Adipocyte (in vitro differentiated cells): ENCODE data around the gene MAGI1.

Source experiments
- DNase-seq: peaks from one replicate; pipeline ENCODE4 v3.0.0-alpha.2; 2015; ENCODE audit warnings: low read depth
- H3K27me3 ChIP-seq: replicated peaks from 2 replicates; pipeline ENCODE4 v1.7.0; 2013; ENCODE audit warnings: mild to moderate bottlenecking, low read length, moderate library complexity; ENCODE audit not compliant: control insufficient read depth, insufficient read depth
- H3K36me3 ChIP-seq: 2 replicates; pipeline ENCODE4 v1.7.0; 2013; ENCODE audit warnings: low read length, mild to moderate bottlenecking, moderate library complexity; ENCODE audit not compliant: control insufficient read depth, insufficient read depth, severe bottlenecking
- H3K4me1 ChIP-seq: 2 replicates; pipeline ENCODE4 v1.7.0; 2013; ENCODE audit warnings: mild to moderate bottlenecking, low read length, moderate library complexity; ENCODE audit not compliant: control insufficient read depth, insufficient read depth
- H3K4me3 ChIP-seq: 2 replicates; pipeline ENCODE4 v1.7.0; 2013; ENCODE audit warnings: mild to moderate bottlenecking, low read length, moderate library complexity
- H3K9ac ChIP-seq: 2 replicates; pipeline ENCODE4 v1.7.0; 2013; ENCODE audit warnings: mild to moderate bottlenecking, low read length, moderate library complexity
- H3K9me3 ChIP-seq: 2 replicates; pipeline ENCODE4 v1.7.0; 2013; ENCODE audit warnings: mild to moderate bottlenecking, low read length, moderate library complexity; ENCODE audit not compliant: control insufficient read depth

The MAGI1 gene

GRCh38 chr3:65787827-65788226 lies 250.9 kb downstream of the MAGI1 start:
- no peaks in the 10 kb centered on the region for H3K9me3 ChIP-seq
- no peak for DNase-seq
- H3K27me3 ChIP-seq, result no peaks in the 10 kb centered on the region
- no peak overlapping the region for H3K4me3 ChIP-seq
- peaks cover 3% of the 10 kb centered on the region for H3K4me1 ChIP-seq
- H3K9ac ChIP-seq, result no peak overlapping the region
- no peaks in the 10 kb centered on the region for H3K36me3 ChIP-seq

DNA sequence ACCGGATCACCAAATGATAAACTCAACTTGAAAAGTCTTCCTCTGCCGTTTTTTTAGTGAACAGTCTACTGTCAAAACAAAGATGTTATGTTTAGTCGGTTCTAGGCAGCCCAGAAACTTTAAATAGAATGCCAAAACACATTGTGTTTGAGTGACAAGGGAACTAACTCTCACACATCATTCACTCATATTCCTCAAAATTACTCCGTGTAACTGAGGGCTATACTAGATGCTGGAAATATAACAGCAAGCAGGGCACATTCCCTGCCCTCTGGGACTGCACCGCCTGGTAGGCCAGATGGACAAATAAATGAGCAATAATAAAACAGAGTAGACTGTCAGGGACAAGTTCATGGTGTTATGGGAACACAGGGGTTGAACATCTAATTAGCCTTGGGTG lies 251.4 kb downstream of the MAGI1 start:
- Histone ChIP-seq H3K27me3 (no peaks in the 10 kb centered on the region), H3K36me3 (no peaks in the 10 kb centered on the region), H3K9me3 (no peaks in the 10 kb centered on the region), H3K9ac (no peak overlapping the region), H3K4me3 (no peak overlapping the region), H3K4me1 (peaks cover 3% of the 10 kb centered on the region)
- no peak for DNase-seq

DNA sequence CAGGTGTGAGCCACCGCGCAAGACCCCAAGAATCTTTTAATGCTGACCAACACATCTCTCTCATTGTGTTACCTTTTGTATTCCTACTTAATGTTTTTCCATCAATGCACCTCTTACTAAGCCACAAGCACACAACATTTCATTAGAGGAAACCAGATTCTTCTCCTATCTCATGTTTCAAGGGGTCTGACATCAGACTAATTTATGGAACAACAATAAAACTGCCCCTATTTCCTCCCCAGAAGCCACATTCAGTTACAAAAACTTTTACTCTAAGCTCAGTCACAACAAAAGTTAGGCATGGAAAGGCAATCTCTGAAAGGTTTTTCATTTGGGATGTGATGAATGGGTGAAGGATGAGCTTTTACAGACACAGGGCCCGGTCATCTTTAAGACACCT lies 251.8 kb downstream of the MAGI1 start:
- Histone ChIP-seq H3K27me3 (no peaks in the 10 kb centered on the region), H3K9me3 (no peaks in the 10 kb centered on the region), H3K4me1 (peaks cover 3% of the 10 kb centered on the region), H3K4me3 (no peak overlapping the region), H3K9ac (no peak overlapping the region), H3K36me3 (no peaks in the 10 kb centered on the region)
- no peak for DNase-seq

DNA sequence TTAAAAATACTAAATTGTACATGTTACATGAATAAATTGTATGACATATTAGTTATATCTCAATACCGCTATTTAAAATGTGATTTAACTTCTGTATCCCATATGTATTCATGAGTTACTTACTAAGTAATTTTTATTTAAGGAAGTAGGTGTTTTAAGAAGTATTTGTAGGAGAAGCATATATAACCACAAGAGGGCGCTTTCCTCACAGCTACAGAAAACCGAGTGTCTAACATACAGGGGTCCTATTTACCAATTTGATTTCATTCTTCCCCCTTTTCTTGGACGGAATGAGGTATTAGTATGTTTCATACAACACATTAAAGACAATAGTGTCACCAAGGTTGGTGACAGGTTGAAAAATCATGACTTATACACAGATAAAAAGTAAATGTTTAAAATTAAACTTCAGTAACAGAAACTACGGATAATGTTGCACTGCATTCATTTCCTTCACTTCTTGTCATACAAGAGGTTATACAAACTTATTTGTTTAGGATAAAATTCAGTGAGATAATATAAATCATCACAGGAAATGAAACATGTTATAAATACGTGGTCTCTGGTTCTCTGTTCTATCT lies 253.6 kb downstream of the MAGI1 start:
- DNase-seq, result peak; percentile 86
- Histone ChIP-seq H3K4me1 (peaks cover 3% of the 10 kb centered on the region), H3K27me3 (no peaks in the 10 kb centered on the region), H3K9ac (no peak overlapping the region), H3K4me3 (no peak overlapping the region), H3K9me3 (no peaks in the 10 kb centered on the region), H3K36me3 (no peaks in the 10 kb centered on the region)

- no peaks in the 10 kb centered on the region for H3K27me3 ChIP-seq
- no peak overlapping the region for H3K9ac ChIP-seq
- DNase-seq, result peak; percentile 44
- H3K4me1 ChIP-seq, result peaks cover 12% of the 10 kb centered on the region
- H3K36me3 ChIP-seq, result no peaks in the 10 kb centered on the region
- H3K9me3 ChIP-seq, result no peaks in the 10 kb centered on the region
- no peak overlapping the region for H3K4me3 ChIP-seq
Measured at GRCh38 chr3:65783117-65783516, 255.6 kb downstream of the MAGI1 start.

DNA sequence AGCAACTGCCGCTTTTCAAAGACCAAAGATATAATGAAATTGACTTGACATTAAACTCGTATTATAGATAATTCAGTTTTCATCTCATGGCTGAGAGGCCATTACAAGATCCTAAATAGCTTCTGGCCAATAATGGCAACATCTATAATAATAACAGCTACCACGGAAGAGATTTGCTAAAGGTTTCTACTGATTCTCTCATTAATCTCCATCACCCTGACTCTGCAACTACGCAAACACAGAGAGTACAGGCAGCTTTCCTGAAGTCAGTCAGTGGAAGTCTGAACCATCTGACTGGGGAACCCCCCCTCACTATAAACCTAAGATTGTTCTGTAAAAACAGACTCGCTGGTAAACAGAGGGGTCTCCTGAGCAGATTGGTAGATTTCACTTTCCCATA lies 257.1 kb downstream of the MAGI1 start:
- H3K36me3 ChIP-seq, result no peaks in the 10 kb centered on the region
- H3K27me3 ChIP-seq, result no peaks in the 10 kb centered on the region
- no peak overlapping the region for H3K4me3 ChIP-seq
- H3K9ac ChIP-seq, result no peak overlapping the region
- H3K4me1 ChIP-seq, result peaks cover 15% of the 10 kb centered on the region
- DNase-seq, result no peak
- no peaks in the 10 kb centered on the region for H3K9me3 ChIP-seq

GRCh38 chr3:65779390-65779789 lies 259.3 kb downstream of the MAGI1 start:
- no peaks in the 10 kb centered on the region for H3K27me3 ChIP-seq
- H3K9me3 ChIP-seq, result no peaks in the 10 kb centered on the region
- peaks cover 21% of the 10 kb centered on the region for H3K4me1 ChIP-seq
- no peak overlapping the region for H3K9ac ChIP-seq
- H3K36me3 ChIP-seq, result no peaks in the 10 kb centered on the region
- DNase-seq, result no peak
- no peak overlapping the region for H3K4me3 ChIP-seq

DNA sequence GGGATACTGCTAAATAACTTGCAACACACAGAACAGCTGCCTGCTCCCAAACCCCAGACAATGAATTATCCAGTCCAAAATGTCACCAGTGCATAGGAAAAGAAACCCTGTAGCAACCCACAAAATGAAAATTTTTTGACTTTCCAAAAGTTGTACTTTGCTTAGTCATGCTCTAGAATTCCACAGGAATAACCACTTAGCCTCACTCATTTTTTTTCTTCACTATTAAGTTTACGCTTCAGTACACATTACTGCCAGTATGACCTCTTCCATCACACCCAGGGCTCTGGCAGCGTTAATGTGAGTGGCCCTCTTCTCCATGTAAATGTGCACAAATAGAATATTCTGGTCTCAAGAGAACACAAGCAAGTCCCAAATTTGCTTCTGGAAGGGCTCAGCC lies 259.8 kb downstream of the MAGI1 start:
- Histone ChIP-seq H3K4me1 (peaks cover 21% of the 10 kb centered on the region), H3K27me3 (no peaks in the 10 kb centered on the region)
- DNase-seq, result peak; percentile 22

GRCh38 chr3:65777050-65777449 lies 261.7 kb downstream of the MAGI1 start:
- no peak for DNase-seq
- Histone ChIP-seq H3K4me3 (no peak overlapping the region), H3K9me3 (no peaks in the 10 kb centered on the region), H3K27me3 (no peaks in the 10 kb centered on the region), H3K36me3 (no peaks in the 10 kb centered on the region), H3K9ac (no peak overlapping the region), H3K4me1 (peaks cover 19% of the 10 kb centered on the region)

More for the DNA sequence above, 259.8 kb downstream of the MAGI1 start:
- H3K36me3 ChIP-seq, result no peaks in the 10 kb centered on the region
- no peak overlapping the region for H3K4me3 ChIP-seq
- H3K9me3 ChIP-seq, result no peaks in the 10 kb centered on the region
- H3K9ac ChIP-seq, result no peak overlapping the region

DNA sequence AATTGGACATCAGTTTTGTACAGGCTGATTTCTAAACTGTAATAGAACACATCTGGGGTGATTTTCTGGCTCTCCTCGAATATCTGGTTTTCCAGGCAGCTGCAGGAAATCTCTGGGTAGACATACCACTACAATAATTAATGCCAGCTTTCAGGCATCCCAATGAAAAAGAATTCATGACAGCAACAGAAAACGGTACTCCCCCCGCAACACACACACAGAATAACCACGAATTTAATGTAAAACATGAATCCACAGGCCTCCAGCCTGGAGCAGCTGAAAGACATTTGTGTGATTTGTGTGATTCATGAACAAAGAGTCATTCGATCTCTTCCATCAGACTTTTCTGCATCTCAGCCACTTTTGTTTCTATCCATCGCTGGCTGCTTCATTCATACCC lies 262.2 kb downstream of the MAGI1 start:
- no peaks in the 10 kb centered on the region for H3K36me3 ChIP-seq

GRCh38 chr3:65776081-65776480 lies 262.6 kb downstream of the MAGI1 start:
- Histone ChIP-seq H3K4me1 (peaks cover 19% of the 10 kb centered on the region), H3K9me3 (no peaks in the 10 kb centered on the region), H3K36me3 (no peaks in the 10 kb centered on the region), H3K27me3 (no peaks in the 10 kb centered on the region), H3K4me3 (no peak overlapping the region), H3K9ac (no peak overlapping the region)
- no peak for DNase-seq

More for the DNA sequence above, 262.2 kb downstream of the MAGI1 start:
- Histone ChIP-seq H3K9ac (no peak overlapping the region), H3K4me1 (peaks cover 19% of the 10 kb centered on the region), H3K4me3 (no peak overlapping the region), H3K27me3 (no peaks in the 10 kb centered on the region), H3K9me3 (no peaks in the 10 kb centered on the region)
- peak; percentile 84 for DNase-seq

GRCh38 chr3:65772758-65773157 lies 266.0 kb downstream of the MAGI1 start:
- Histone ChIP-seq H3K27me3 (no peaks in the 10 kb centered on the region), H3K9me3 (no peaks in the 10 kb centered on the region), H3K4me1 (peaks cover 9% of the 10 kb centered on the region), H3K9ac (no peak overlapping the region), H3K4me3 (no peak overlapping the region), H3K36me3 (no peaks in the 10 kb centered on the region)
- DNase-seq, result no peak
